AG09309 (cell line): Measurements from ENCODE around the gene RALGAPB.
A peak's percentile ranks its signal among the peaks of the same experiment; 100 is the strongest.
"Not testable (repeated sequence)": the region's sequence is repeated elsewhere in the genome, so short reads cannot be mapped to it uniquely, and the experiment has no call there.

ENCODE experiments used
- DNase-seq: peaks from one replicate; pipeline ENCODE4 v3.0.0-alpha.2; 2010; ENCODE audit warnings: low read depth
- H3K4me3 ChIP-seq: 2 replicates; pipeline ENCODE4 v1.5.1; 2011; ENCODE audit warnings: mild to moderate bottlenecking, low read depth, low read length, moderate library complexity; ENCODE audit not compliant: control insufficient read depth
- CTCF ChIP-seq: IDR thresholded peaks from 2 replicates; pipeline ENCODE4 v1.5.1; 2011; ENCODE audit warnings: mild to moderate bottlenecking, low read depth, low read length, inconsistent platforms; ENCODE audit not compliant: insufficient read depth, control insufficient read depth; ENCODE audit errors: missing control alignments

Gene RALGAPB

GRCh38 chr20:38429301-38429700, 43.3 kb upstream of the RALGAPB start:
- no peak for DNase-seq
- H3K4me3 ChIP-seq = no peak overlapping the region
- TF ChIP-seq CTCF = no peak

GRCh38 chr20:38430679-38431325, 41.8 kb upstream of the RALGAPB start:
- TF ChIP-seq CTCF = no peak
- no peak overlapping the region for H3K4me3 ChIP-seq
- DNase-seq = no peak

GRCh38 chr20:38432292-38432691, 40.4 kb upstream of the RALGAPB start:
- no peak for TF ChIP-seq CTCF
- no peak for DNase-seq
- no peak overlapping the region for H3K4me3 ChIP-seq

GRCh38 chr20:38432870-38433269, 39.8 kb upstream of the RALGAPB start:
- H3K4me3 ChIP-seq, DNase-seq: not testable (repeated sequence)

GRCh38 chr20:38433304-38433972, 39.2 kb upstream of the RALGAPB start:
- DNase-seq = no peak
- TF ChIP-seq CTCF = no peak

GRCh38 chr20:38434301-38434741, 38.3 kb upstream of the RALGAPB start:
- TF ChIP-seq CTCF = no peak
- DNase-seq = no peak
- H3K4me3 ChIP-seq = peak overlapping the region; percentile 83

More at GRCh38 chr20:38433304-38433972, 39.2 kb upstream of the RALGAPB start:
- H3K4me3 ChIP-seq = peak overlapping the region; percentile 83

- H3K4me3 ChIP-seq = peak within 1 kb of the TSS; percentile 83
- TF ChIP-seq CTCF = peak; percentile 100
- peak; percentile 89 for DNase-seq
Measured at GRCh38 chr20:38434770-38435554, 37.7 kb upstream of the RALGAPB start, which contains the start of gene SNHG17. TSS of gene SNHG17 (minus strand) at chr20:38435328.
